Stimulated activated CD4-positive, alpha-beta T cell treated with anti-CD3 and anti-CD28 coated beads, Interleukin-1b, Interleukin-23, amount 100 ng/mL, for 48 hours (primary cell): ENCODE data around the gene WFIKKN1.

Experiments
- DNase-seq: peaks from one replicate; pipeline ENCODE4 v3.0.0-alpha.2; 2020

WFIKKN1 gene

GRCh38 chr16:638034-638543 is 7.3 kb downstream of the WFIKKN1 start:
- no peak for DNase-seq

GRCh38 chr16:638836-639235 is 8.1 kb downstream of the WFIKKN1 start:
- DNase-seq: no peak

GRCh38 chr16:640614-641013 is 9.8 kb downstream of the WFIKKN1 start:
- DNase-seq: no peak

GRCh38 chr16:641326-642188 is 10.8 kb downstream of the WFIKKN1 start, which contains the start of gene MCRIP2:
TSS of gene MCRIP2 (plus strand) at chr16:641828. CDS start at chr16:641992, 164 bp downstream.
- peak; percentile 72 for DNase-seq

- peak; percentile 25 for DNase-seq
Observed at GRCh38 chr16:642189-643049, 11.6 kb downstream of the WFIKKN1 start.

GRCh38 chr16:643050-643368 is 12.2 kb downstream of the WFIKKN1 start:
- DNase-seq: no peak

GRCh38 chr16:644556-644955 is 13.8 kb downstream of the WFIKKN1 start:
- no peak for DNase-seq

- no peak for DNase-seq
Observed at GRCh38 chr16:645852-646678, 15.3 kb downstream of the WFIKKN1 start.

- DNase-seq: no peak
Observed at GRCh38 chr16:646679-647172, 15.9 kb downstream of the WFIKKN1 start.

- no peak for DNase-seq
Observed at GRCh38 chr16:647173-647902, 16.6 kb downstream of the WFIKKN1 start.

GRCh38 chr16:648071-648780 is 17.4 kb downstream of the WFIKKN1 start:
- peak; percentile 48 for DNase-seq

GRCh38 chr16:648781-649589 is 18.2 kb downstream of the WFIKKN1 start, which contains the start of gene WDR90:
TSS of gene WDR90 (plus strand) at chr16:649365. CDS start at chr16:649417, 52 bp downstream.
- peak; percentile 93 for DNase-seq

- DNase-seq: no peak
Observed at GRCh38 chr16:649631-650030, 18.8 kb downstream of the WFIKKN1 start.

GRCh38 chr16:651844-652243 is 21.1 kb downstream of the WFIKKN1 start:
- DNase-seq: no peak

GRCh38 chr16:652454-653305 is 21.9 kb downstream of the WFIKKN1 start:
- no peak for DNase-seq

- no peak for DNase-seq
Observed at GRCh38 chr16:654034-654433, 23.2 kb downstream of the WFIKKN1 start.

GRCh38 chr16:657487-657886 is 26.7 kb downstream of the WFIKKN1 start:
- no peak for DNase-seq

- no peak for DNase-seq
Observed at GRCh38 chr16:658679-659571, 28.1 kb downstream of the WFIKKN1 start.
